ENCODE data around the gene PPP1R9A.

DNA sequence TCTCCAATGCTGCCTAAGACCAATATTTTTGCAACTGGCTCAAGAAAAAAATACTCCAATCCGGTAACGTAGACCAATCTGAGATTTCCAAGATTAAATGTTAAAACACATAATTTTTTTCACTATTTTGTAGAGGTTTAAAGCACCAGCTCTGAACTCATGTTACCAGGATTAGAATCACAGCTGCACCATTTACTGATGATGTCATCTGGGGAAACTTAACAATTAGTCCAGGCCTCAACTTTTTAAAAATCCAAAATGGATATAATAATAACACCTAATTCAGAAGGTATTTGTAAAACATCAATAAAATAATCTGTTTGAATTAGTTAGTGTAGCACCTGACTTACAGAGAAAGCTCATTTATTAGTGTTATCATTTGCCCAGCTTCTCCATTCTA, 402.6 kb downstream of the PPP1R9A start:
- TF ChIP-seq, protein P1, sequence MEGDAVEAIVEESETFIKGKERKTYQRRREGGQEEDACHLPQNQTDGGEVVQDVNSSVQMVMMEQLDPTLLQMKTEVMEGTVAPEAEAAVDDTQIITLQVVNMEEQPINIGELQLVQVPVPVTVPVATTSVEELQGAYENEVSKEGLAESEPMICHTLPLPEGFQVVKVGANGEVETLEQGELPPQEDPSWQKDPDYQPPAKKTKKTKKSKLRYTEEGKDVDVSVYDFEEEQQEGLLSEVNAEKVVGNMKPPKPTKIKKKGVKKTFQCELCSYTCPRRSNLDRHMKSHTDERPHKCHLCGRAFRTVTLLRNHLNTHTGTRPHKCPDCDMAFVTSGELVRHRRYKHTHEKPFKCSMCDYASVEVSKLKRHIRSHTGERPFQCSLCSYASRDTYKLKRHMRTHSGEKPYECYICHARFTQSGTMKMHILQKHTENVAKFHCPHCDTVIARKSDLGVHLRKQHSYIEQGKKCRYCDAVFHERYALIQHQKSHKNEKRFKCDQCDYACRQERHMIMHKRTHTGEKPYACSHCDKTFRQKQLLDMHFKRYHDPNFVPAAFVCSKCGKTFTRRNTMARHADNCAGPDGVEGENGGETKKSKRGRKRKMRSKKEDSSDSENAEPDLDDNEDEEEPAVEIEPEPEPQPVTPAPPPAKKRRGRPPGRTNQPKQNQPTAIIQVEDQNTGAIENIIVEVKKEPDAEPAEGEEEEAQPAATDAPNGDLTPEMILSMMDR (IDR thresholded peaks at IDR 0.05; ENCODE audit: insufficient read depth, low read length, poor library complexity, severe bottlenecking) = no peak
- TF ChIP-seq EZH2phosphoT487 (conservative IDR thresholded peaks at IDR 0.05; ENCODE audit: low read length) = no peak

Data from SU-DHL-6 (cell line).